Ovary (tissue), 9 donors: ENCODE data around the gene LENG9. TPM values are rescaled to one million over a fixed set of nuclear protein-coding genes. Genes with fewer than 3 reads are reported as not detected.
A peak's percentile ranks its signal among the peaks of the same experiment; 100 is the strongest.

Source experiments
- DNase-seq, 5 donors: peaks; one replicate each; pipeline ENCODE4 v3.0.0-alpha.2; 2019 to 2020
- H3K27ac ChIP-seq, 2 donors: fragments of 200-600 bp; one replicate each; pipeline versions ENCODE4 v1.5.1 to v1.8.0; 2019 to 2022
- H3K27me3 ChIP-seq: fragments of 200-600 bp; one replicate; pipeline ENCODE4 v1.8.0; 2022
- H3K36me3 ChIP-seq: fragments of 200-600 bp; sonication (generic); one replicate; pipeline ENCODE4 v1.5.1; 2019
- H3K4me1 ChIP-seq: one replicate; pipeline ENCODE4 v1.8.1; 2013; ENCODE audit warnings: mild to moderate bottlenecking, moderate library complexity; ENCODE audit not compliant: insufficient read depth
- H3K4me3 ChIP-seq: fragments of 200-600 bp; sonication (generic); one replicate; pipeline ENCODE4 v1.5.1; 2017
- H3K9me3 ChIP-seq, 2 donors: fragments of 200-600 bp in 1 of 2; sonication (generic) in 1 of 2; one replicate each; pipeline versions ENCODE4 v1.5.1 to v1.8.1; 2013 to 2019; ENCODE audit warnings: mild to moderate bottlenecking in 1 of 2, moderate library complexity in 1 of 2
- CTCF ChIP-seq, 3 donors: fragments of 450-650 bp in 2 of 3; fragments of 200-600 bp in 1 of 3; IDR thresholded peaks; one replicate each; pipeline versions ENCODE4 v1.5.1 to v1.8.0; 2016 to 2022; ENCODE audit warnings: antibody characterized with exemption in 3 of 3, mild to moderate bottlenecking in 1 of 3
- EP300 ChIP-seq: sonication (generic); formaldehyde crosslinking; IDR thresholded peaks from one replicate; pipeline ENCODE4 v1.6.1; 2017; ENCODE audit warnings: antibody characterized with exemption
- POLR2A ChIP-seq: fragments of 450-650 bp; IDR thresholded peaks from one replicate; pipeline ENCODE4 v1.6.1; 2017; ENCODE audit warnings: antibody characterized with exemption, mild to moderate bottlenecking, moderate library complexity
- WGBS, 3 donors: extraction: QIAGEN DNeasy Blood & Tissue Kit in 1 of 3; methylation state at CpG; one replicate each; pipeline versions ENCODE4 v1.1.5 to v1.1.7; 2013 to 2017; 5-methylcytosine and 5-hydroxymethylcytosine counted together
- intact Hi-C, 4 donors: fragments of 100-400 bp; cut with DNase I; formaldehyde crosslinking; loops; one replicate each; pipeline versions ENCODE4 v1.11.0 to v1.15.1; 2022 to 2023
- polyA plus RNA-seq, 2 donors: library from polyadenylated mRNA; stranded (reverse); fragments of 200-250 nt in 1 of 2; fragments of 350-450 nt in 1 of 2; fragmentation: Illumina TruSeq in 1 of 2; extraction: RNeasy Lipid Tissue Mini Kit (QIAGEN cat#74804) in 1 of 2; gene quantifications; one replicate each; pipeline ENCODE4 v1.2.3, GENCODE V29; 2013 to 2014
- total RNA-seq, 7 donors: library from RNA; depleted of rRNA in 2 of 7; stranded (reverse); fragments of >200 nt in 2 of 7; fragmentation: NEBNext Ultra II Directional in 3 of 7; extraction: Animal tissue kit (Norgen Biotek cat#: 25700) in 3 of 7; gene quantifications; one replicate each; pipeline versions ENCODE4 v1.1.0 to v1.2.4, GENCODE V29; 2016 to 2023
- donor health status: DM: no; HTN: no; CAD: no; lungs with moderate emphysema.
- donor health status: DM: no; HTN: no; CAD: no.
- donor health status: Bipolar disorder and iron deficiency.
- donor health status: DM: yes; HTN: yes; CAD: no.
- donor health status: DM: no; HTN: no; CAD: no.
- donor health status: DM: yes; HTN: yes; CAD: no.

LENG9 gene
- total and polyA plus RNA-seq, 9 donors, result 0.70 to 8.3 (median 4.1) TPM

- Histone ChIP-seq H3K36me3 (no peaks in the 10 kb centered on the region), H3K27ac (peak overlapping the region in 1 of 2 donors; percentile 66), H3K4me1 (peaks cover 17% of the 10 kb centered on the region), H3K9me3 (no peaks in the 10 kb centered on the region), H3K27me3 (no peaks in the 10 kb centered on the region), H3K4me3 (no peak overlapping the region)
- DNase-seq, result peak in 3 of 5 donors; percentile 53 to 71 (median 55)
- intact Hi-C loops, result no loop called here
- TF ChIP-seq POLR2A, result peak; percentile 3
- no peak for TF ChIP-seq EP300
- WGBS, 3 donors, result 8 to 14% (median 10%) methylated on average over 11 to 15 of the region's 15 CpGs
Observed at GRCh38 chr19:54436031-54436523, 27.5 kb downstream of the LENG9 start.

GRCh38 chr19:54435551-54436016 is 28.0 kb downstream of the LENG9 start:
- H3K27ac ChIP-seq, result peak overlapping the region in 1 of 2 donors; percentile 66
- WGBS, 3 donors, result 9 to 19% (median 12%) methylated on average over 15 to 16 of the region's 16 CpGs
- H3K27me3 ChIP-seq, result no peaks in the 10 kb centered on the region
- intact Hi-C loops, result no loop called here
- H3K4me1 ChIP-seq, result peaks cover 19% of the 10 kb centered on the region
- peak in 2 of 5 donors; percentile 35 to 54 for DNase-seq
- no peak for TF ChIP-seq CTCF (IDR thresholded peaks at IDR 0.05)
- peak; percentile 1 for TF ChIP-seq POLR2A
- H3K4me3 ChIP-seq, result no peak overlapping the region
- H3K36me3 ChIP-seq, result no peaks in the 10 kb centered on the region
- H3K9me3 ChIP-seq, result no peaks in the 10 kb centered on the region

GRCh38 chr19:54434873-54435214 is 28.7 kb downstream of the LENG9 start:
- Histone ChIP-seq H3K27ac (no peak overlapping the region), H3K9me3 (no peaks in the 10 kb centered on the region), H3K36me3 (no peaks in the 10 kb centered on the region), H3K27me3 (no peaks in the 10 kb centered on the region), H3K4me1 (peaks cover 19% of the 10 kb centered on the region), H3K4me3 (no peak overlapping the region)
- intact Hi-C loops, result no loop called here
- WGBS, 3 donors, result 27 to 32% (median 32%) methylated on average over 11 of the region's 11 CpGs
- TF ChIP-seq CTCF (IDR thresholded peaks at IDR 0.05) (no peak), EP300 (no peak), POLR2A (no peak)
- DNase-seq, result peak in 2 of 5 donors; percentile 39 to 57

GRCh38 chr19:54434112-54434872 is 29.3 kb downstream of the LENG9 start:
- Histone ChIP-seq H3K36me3 (no peaks in the 10 kb centered on the region), H3K27me3 (no peaks in the 10 kb centered on the region), H3K9me3 (no peaks in the 10 kb centered on the region), H3K4me1 (peaks cover 19% of the 10 kb centered on the region), H3K4me3 (no peak overlapping the region), H3K27ac (no peak overlapping the region)
- TF ChIP-seq POLR2A (no peak), EP300 (no peak), CTCF (IDR thresholded peaks at IDR 0.05) (no peak)
- DNase-seq, result peak in 1 of 5 donors; percentile 40
- intact Hi-C loops, result no loop called here
- 34 to 55% (median 43%) methylated on average over 23 of the region's 23 CpGs for WGBS, 3 donors

- H3K36me3 ChIP-seq, result no peaks in the 10 kb centered on the region
- peaks cover 19% of the 10 kb centered on the region for H3K4me1 ChIP-seq
- no peaks in the 10 kb centered on the region for H3K9me3 ChIP-seq
- H3K4me3 ChIP-seq, result no peak overlapping the region
- DNase-seq, result no peak
- intact Hi-C loops, result no loop called here
- no peaks in the 10 kb centered on the region for H3K27me3 ChIP-seq
- WGBS, 3 donors, result 80% methylated on average over 5 of the region's 5 CpGs
- H3K27ac ChIP-seq, result no peak overlapping the region
- no peak for TF ChIP-seq CTCF (IDR thresholded peaks at IDR 0.05)
Observed at GRCh38 chr19:54433697-54434096, 29.9 kb downstream of the LENG9 start.
